MM.1S (cell line): ENCODE data around the gene JMJD6.

Experiments used
- CTCF ChIP-seq: fragments of 300-600 bp; sonication (generic); IDR thresholded peaks from 2 replicates; pipeline ENCODE4 v1.5.1; 2016; ENCODE audit warnings: antibody characterized with exemption, low read length, mixed read lengths
- EZH2phosphoT487 ChIP-seq: fragments of 300-600 bp; sonication (generic); IDR thresholded peaks from 2 replicates; pipeline ENCODE4 v1.6.1; 2018; ENCODE audit warnings: antibody characterized with exemption, low read length

GRCh38 chr17:76690596-76691280, 35.7 kb downstream of the JMJD6 start:
- no peak for TF ChIP-seq CTCF
- no peak for TF ChIP-seq EZH2phosphoT487
